GM06990 (cell line): ENCODE results near the gene ARL8B.
A peak's percentile ranks its signal among the peaks of the same experiment; 100 is the strongest.

Source experiments
- DNase-seq: peaks from one replicate; pipeline ENCODE4 v3.0.0-alpha.2; 2011; ENCODE audit not compliant: insufficient read length; ENCODE audit errors: extremely low read depth
- H3K27me3 ChIP-seq: replicated peaks from 2 replicates; pipeline ENCODE4 v1.6.0; 2011; ENCODE audit warnings: low read length; ENCODE audit not compliant: control insufficient read depth, insufficient read depth
- H3K36me3 ChIP-seq: 2 replicates; pipeline ENCODE4 v1.5.1; 2011; ENCODE audit warnings: low read length; ENCODE audit not compliant: control insufficient read depth, insufficient read depth
- H3K4me3 ChIP-seq: replicated peaks from 2 replicates; pipeline ENCODE4 v1.5.1; 2011; ENCODE audit warnings: low read depth, mild to moderate bottlenecking, control low read depth, low read length
- CTCF ChIP-seq: IDR thresholded peaks from 2 replicates; pipeline ENCODE4 v1.5.1; 2011; ENCODE audit warnings: low read length, control low read depth, mild to moderate bottlenecking, inconsistent platforms; ENCODE audit not compliant: insufficient read depth, poor library complexity, severe bottlenecking

ARL8B gene

DNA sequence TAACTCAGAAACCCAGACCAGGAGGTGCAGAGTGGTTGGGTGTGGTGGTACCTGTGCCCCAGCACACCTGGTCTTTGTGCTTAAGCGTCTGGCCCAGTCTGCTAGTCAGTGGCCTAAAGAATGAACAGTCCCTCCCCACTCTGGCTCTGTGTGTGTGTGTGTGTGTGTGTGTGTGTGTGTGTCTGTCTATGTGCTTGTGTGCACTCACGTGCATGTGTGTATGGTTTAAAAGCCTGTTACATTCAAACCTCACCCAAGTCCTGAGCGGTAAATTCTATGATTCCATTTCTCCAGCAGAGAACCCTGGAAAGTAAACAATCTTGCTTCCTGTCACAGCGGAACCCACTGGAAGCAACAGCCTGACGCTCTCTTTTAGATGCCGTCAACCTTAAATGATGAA is 99.6 kb downstream of the ARL8B start:
- Histone ChIP-seq H3K36me3 (peaks cover 15% of the 10 kb centered on the region), H3K4me3 (no peak overlapping the region), H3K27me3 (no peaks in the 10 kb centered on the region)
- DNase-seq, result no peak
- no peak for TF ChIP-seq CTCF

DNA sequence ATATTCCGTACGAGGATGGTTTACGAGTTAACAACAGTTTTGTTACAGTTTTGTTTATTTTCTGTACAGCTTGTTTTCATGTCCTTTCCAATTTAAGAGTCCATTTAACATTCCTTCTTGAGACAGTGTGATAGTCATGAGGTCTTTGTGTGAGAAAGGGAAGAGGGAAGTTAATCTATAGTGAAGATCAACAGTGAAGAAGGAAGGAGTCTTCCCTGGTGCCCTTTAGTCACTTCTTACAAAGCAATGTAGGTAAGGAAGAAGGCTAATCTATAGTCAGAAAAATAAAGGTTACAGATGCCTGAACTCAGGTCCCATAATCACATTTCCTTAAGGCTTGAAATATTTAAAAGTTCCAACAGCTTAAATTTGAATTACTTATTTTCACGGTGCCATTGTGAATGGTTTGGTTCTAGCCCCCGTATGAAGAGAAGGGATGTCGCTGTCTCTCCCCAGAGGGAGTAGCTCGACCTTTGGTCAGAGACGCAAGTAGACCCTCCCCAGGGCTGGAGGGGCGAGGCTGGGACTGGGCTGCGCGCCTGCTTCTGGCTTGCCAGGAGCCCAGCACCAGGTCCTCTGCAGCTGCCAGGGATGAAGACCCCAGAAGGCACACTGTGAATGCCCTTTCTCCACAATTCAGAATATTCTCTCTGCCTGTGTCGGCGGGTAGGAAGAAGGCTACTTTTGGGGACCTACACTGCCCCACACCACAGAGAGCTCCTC is 100.4 kb downstream of the ARL8B start:
- Histone ChIP-seq H3K4me3 (no peak overlapping the region), H3K36me3 (peaks cover 15% of the 10 kb centered on the region), H3K27me3 (no peaks in the 10 kb centered on the region)
- TF ChIP-seq CTCF, result no peak
- DNase-seq, result no peak

DNA sequence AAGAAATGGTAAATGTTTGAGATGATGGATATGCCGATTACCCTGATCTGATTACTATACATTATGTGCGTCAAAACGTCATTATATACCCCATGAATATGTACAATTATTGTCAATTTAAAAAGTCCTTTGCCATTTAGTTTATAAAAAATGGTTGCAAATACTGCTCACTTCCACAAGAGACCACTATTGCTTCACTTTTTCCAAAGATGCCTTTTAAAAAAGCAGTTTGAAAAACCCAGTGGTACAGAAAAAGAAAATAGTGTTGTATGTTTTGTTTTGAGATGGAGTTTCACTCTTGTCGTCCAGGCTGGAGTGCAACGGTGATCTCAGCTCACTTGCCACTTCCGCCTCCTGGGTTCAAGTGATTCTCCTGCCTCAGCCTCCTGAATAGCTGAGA is 104.7 kb downstream of the ARL8B start:
- Histone ChIP-seq H3K4me3 (no peak overlapping the region), H3K27me3 (no peaks in the 10 kb centered on the region), H3K36me3 (no peaks in the 10 kb centered on the region; the same call in 1 of the 2 replicates)
- TF ChIP-seq CTCF, result peak; percentile 35
- DNase-seq, result peak; percentile 33

DNA sequence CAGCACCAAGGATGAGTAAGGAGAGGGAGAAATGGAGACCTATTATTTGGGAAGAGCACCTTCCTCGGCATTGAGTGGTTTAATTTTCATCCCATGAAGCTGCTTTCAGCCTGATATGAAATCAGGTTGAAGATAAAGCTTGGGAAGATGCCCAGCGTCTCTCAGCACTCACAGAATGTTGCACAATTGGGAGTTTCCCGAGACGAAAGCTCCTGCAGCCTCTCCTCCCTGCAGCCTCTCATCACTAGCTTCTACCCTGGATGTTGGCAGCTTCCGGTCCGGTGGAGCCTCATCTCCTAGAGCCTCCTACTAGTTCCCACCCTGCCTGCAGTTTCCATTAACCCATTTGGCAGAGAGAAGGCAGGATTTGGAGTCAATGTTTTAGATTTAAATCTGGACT is 105.7 kb downstream of the ARL8B start:
- no peak for DNase-seq
- no peaks in the 10 kb centered on the region for H3K27me3 ChIP-seq
- H3K4me3 ChIP-seq, result no peak overlapping the region
- TF ChIP-seq CTCF, result no peak
- H3K36me3 ChIP-seq, result no peaks in the 10 kb centered on the region

DNA sequence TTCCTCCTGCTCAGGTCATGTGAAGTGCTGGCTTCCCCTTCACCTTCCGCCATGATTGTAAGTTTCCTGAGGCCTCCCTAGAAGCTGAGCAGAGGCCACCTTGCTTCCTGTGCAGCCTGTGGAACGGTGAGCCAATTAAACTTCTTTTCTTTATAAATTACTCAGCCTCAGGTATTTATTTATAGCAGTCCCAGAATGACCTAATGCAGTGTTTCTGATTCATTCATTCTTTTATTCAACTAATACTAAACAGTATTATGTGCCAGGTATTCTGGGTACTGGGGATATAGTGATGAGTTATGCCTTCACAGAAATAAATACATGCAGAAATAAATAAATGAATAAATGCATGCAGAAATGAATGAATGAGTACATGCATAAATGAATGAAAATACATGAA is 107.3 kb downstream of the ARL8B start:
- TF ChIP-seq CTCF, result no peak
- H3K36me3 ChIP-seq, result no peaks in the 10 kb centered on the region

More for the DNA sequence above, 107.3 kb downstream of the ARL8B start:
- H3K27me3 ChIP-seq, result no peaks in the 10 kb centered on the region
- DNase-seq, result no peak
- no peak overlapping the region for H3K4me3 ChIP-seq
